ENCODE measurements around the gene COL27A1.
"Not testable (repeated sequence)": the region's sequence is repeated elsewhere in the genome, so short reads cannot be mapped to it uniquely, and the experiment has no call there.

COL27A1 gene

GRCh38 chr9:114314881-114315722, 159.8 kb downstream of the COL27A1 start:
- DNase-seq (ENCODE audit: extremely low read depth in 1 of 2, low read depth in 1 of 2) = no peak

- no peak for DNase-seq (ENCODE audit: extremely low read depth in 1 of 2, low read depth in 1 of 2)
Measured at GRCh38 chr9:114315723-114316363, 160.5 kb downstream of the COL27A1 start.

GRCh38 chr9:114316605-114317230, 161.4 kb downstream of the COL27A1 start:
- no peak for DNase-seq (ENCODE audit: extremely low read depth in 1 of 2, low read depth in 1 of 2)

GRCh38 chr9:114317665-114318357, 162.5 kb downstream of the COL27A1 start:
- no peak for DNase-seq (ENCODE audit: extremely low read depth in 1 of 2, low read depth in 1 of 2)

- no peak for DNase-seq (ENCODE audit: extremely low read depth in 1 of 2, low read depth in 1 of 2)
Measured at GRCh38 chr9:114318416-114318815, 163.1 kb downstream of the COL27A1 start.

GRCh38 chr9:114319147-114319546, 163.8 kb downstream of the COL27A1 start:
- DNase-seq (ENCODE audit: extremely low read depth in 1 of 2, low read depth in 1 of 2) = no peak

GRCh38 chr9:114320710-114321109, 165.4 kb downstream of the COL27A1 start:
- not testable (repeated sequence) for DNase-seq (ENCODE audit: extremely low read depth in 1 of 2, low read depth in 1 of 2)

- no peak for DNase-seq (ENCODE audit: extremely low read depth in 1 of 2, low read depth in 1 of 2)
Measured at GRCh38 chr9:114321759-114322158, 166.4 kb downstream of the COL27A1 start.

- not testable (repeated sequence) for DNase-seq (ENCODE audit: extremely low read depth in 1 of 2, low read depth in 1 of 2)
Measured at GRCh38 chr9:114322160-114322818, 167.0 kb downstream of the COL27A1 start.

GRCh38 chr9:114322831-114323531, 167.6 kb downstream of the COL27A1 start, which contains the start of gene ORM1:
Gene ORM1 (plus strand): TSS chr9:114323098. CDS start chr9:114323134, 36 bp downstream.
- DNase-seq (ENCODE audit: extremely low read depth in 1 of 2, low read depth in 1 of 2) = not testable (repeated sequence)

GRCh38 chr9:114323849-114324248, 168.5 kb downstream of the COL27A1 start:
- not testable (repeated sequence) for DNase-seq (ENCODE audit: extremely low read depth in 1 of 2, low read depth in 1 of 2)

GRCh38 chr9:114324492-114324891, 169.2 kb downstream of the COL27A1 start:
- DNase-seq (ENCODE audit: extremely low read depth in 1 of 2, low read depth in 1 of 2) = no peak

- DNase-seq (ENCODE audit: extremely low read depth in 1 of 2, low read depth in 1 of 2) = not testable (repeated sequence)
Measured at GRCh38 chr9:114324965-114325364, 169.6 kb downstream of the COL27A1 start.

GRCh38 chr9:114325684-114326254, 170.4 kb downstream of the COL27A1 start:
- DNase-seq (ENCODE audit: extremely low read depth in 1 of 2, low read depth in 1 of 2) = not testable (repeated sequence)

- DNase-seq (ENCODE audit: extremely low read depth in 1 of 2, low read depth in 1 of 2) = no peak
Measured at GRCh38 chr9:114327749-114328148, 172.4 kb downstream of the COL27A1 start.

- not testable (repeated sequence) for DNase-seq (ENCODE audit: extremely low read depth in 1 of 2, low read depth in 1 of 2)
Measured at GRCh38 chr9:114328357-114328820, 173.1 kb downstream of the COL27A1 start.

GRCh38 chr9:114328937-114329624, 173.7 kb downstream of the COL27A1 start:
- DNase-seq (ENCODE audit: extremely low read depth in 1 of 2, low read depth in 1 of 2) = not testable (repeated sequence)

GRCh38 chr9:114329625-114330022, 174.3 kb downstream of the COL27A1 start, which contains the start of gene ORM2:
Gene ORM2 (plus strand): TSS chr9:114329869. CDS start chr9:114329905, 36 bp downstream.
- DNase-seq (ENCODE audit: extremely low read depth in 1 of 2, low read depth in 1 of 2) = not testable (repeated sequence)

- no peak for DNase-seq (ENCODE audit: extremely low read depth in 1 of 2, low read depth in 1 of 2)
Measured at GRCh38 chr9:114330636-114331035, 175.3 kb downstream of the COL27A1 start.

Measured in activated CD8-positive, alpha-beta memory T cell treated with anti-CD3 and anti-CD28 coated beads for 1 hour (primary cell).